ENCODE data around the gene ID2.

ID2 gene

DNA sequence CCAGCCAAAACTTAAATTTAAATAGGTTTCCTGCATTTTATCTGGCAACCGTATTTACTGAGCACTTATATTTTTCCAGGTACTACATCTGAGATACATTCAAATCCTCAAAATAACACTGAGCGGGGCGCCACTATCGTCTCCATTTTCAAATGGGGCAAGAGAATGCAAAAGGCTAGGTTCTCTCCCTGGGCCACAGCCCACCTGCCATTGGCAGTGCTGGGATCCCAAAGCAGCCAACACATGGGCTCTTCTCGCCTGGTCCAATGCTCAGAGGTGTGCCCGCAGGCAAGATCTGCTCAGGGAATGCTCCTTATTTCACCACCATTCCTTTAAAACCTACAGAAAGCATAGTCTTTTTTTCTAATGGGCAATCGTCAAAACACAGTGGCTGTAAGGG is 11.3 kb upstream of the ID2 start:
- FAIRE-seq = no peak

GRCh38 chr2:8671176-8671575 is 10.7 kb upstream of the ID2 start:
- no peak for FAIRE-seq

DNA sequence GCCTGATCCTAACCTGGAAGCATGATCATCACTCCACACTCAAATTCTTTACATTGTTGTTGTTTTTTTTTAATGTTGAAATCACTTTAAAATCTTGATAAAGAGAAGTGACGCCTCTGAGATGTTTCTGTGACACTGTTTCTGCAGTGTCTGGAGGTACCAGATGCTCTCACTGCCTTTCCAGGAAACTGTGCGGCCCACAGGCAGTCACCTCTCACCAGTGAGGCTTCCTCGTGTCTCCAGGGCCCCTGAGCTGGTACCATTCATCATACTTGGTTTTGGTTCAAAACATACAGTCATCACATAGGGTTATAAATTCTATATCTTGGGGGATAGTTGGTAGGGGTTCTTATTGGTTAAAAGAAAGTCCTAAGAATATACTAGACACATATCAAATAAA is 10.1 kb upstream of the ID2 start:
- FAIRE-seq = no peak

DNA sequence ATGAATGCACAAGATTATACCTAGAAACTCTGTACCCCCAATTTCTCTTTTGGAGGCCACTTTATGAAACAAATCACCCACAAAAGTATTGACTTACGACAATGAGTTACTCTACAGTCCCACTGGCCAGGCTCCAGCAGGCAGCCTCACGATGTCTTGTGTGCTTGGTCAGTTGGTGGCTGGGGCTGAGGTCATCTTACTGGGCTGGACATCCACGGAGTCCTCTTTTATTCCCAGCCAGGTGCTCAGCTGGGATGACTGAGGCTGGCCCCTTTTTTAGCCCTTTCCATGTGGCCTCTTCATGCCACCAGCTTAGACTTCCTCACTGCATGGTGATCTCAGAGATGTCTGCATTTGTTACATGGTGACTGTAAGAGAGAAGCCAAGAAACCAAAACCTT is 8.9 kb upstream of the ID2 start:
- no peak for FAIRE-seq

- no peak for FAIRE-seq
These were observed 8.5 kb upstream of the ID2 start for GRCh38 chr2:8673381-8673780.

DNA sequence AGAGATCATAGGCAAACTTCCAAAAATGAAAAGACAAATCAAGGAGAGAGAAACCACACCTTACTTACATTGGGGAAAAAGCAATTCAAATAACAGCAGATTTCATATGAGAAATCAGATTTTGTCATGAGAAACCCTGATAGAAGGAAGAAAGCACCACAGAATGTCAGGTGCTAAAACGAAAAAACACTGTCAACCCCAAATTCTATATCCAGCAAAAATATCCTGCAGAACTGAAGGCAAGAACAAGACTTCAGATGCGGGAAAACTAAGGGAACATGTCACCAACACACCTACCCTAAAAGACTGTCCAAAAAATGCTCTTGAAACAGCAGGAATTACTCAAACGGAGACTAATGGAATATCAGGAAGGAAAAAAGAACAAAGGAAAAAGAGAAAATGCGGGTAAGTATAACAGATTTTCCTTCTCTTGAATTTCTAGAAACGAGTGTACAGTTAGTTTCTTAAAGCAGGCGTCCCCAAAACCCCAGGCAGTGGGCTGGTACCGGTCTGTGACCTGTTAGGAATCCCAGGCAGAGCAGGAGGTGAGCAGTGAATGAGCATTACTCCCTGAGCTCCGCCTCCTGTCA is 7.3 kb upstream of the ID2 start:
- no peak for FAIRE-seq

DNA sequence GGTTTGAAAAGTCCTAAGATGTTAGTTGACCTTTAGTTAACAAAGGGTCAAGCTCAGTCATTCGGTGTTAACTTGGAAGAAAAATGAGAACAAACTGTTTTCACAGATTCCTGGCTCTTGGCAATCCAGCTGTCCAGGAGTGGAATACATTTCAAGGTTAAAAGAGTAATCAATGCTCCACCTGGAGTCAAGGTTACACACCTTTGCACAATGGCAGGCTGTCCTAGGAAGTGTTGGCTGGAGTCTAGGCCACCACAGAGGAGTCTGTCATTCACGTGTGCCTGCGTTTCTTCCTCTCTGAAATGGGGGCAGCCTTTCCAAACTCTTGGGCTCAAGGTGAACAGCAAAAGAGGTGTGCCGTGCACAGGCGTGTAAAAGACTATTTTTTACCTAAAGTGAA is 6.3 kb upstream of the ID2 start:
- FAIRE-seq = no peak

DNA sequence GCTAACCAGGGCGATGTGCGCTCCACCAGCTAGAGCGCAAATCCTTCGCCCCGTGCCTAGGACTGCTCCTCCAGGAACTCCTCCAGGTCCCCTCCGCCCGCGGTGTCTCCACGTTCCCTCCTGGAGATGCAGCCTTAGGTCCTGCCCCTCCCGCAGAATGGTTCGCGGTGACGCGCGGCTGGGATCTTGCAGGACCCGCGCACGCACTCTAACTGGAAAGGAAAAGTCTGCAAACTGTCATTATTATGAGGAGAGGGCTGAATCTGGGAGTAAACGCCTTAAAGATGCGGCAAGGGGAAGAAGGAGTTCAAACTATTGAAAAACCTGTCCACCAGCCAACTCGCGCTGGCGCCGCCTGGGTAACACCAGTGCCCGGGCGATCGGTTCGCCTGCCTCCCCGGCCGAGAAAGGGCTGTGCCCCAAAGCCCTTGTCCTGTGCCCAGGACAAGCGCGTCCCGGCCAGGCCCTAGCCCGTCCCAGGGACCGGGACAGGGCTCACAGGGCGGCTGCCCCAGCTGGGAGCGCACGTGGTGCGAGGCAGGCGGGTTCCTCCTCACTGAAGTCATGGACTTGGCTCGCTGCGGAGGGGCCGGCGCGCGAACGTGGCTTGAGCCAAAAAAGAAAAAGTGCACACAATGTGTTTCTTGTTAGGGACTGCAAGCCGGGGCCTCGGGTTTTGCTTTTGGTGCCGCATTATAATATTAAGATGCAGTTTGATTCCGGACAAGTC is 5.5 kb upstream of the ID2 start:
- no peak for FAIRE-seq

DNA sequence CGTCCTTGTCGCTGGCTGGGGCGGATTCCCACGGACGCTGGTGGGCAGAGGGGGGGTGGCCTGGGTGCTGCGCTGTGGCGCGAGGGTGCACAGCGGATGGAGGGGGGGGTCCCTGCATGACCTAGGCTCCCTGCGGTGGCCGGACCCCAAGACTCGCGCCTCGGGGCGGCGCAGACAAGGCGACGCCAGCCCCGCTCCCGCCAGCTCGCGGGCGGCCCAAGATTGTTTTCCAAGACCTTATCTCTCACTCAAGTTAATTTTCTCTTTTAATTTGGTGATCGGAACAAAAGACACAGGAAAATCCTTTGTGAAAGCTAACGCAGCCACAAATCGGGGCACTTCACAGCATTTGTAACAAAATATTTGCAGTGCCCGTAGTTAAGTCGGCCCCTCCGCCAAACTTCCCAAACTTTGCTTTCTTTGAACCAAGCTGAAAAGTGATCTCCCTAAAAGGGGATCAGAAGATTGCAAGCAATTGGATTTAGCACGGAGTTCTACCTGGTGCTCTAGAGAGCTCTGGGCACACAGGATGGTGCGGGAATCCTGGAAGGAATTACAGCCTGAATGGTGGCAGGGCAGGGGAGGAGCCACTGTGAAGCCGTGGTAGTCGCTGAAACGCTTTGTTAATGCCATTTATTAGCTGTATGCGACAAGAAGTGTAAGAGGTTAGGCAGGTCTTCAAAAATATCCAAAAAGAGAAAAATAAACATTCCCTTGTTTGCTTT is 4.8 kb upstream of the ID2 start:
- no peak for FAIRE-seq

DNA sequence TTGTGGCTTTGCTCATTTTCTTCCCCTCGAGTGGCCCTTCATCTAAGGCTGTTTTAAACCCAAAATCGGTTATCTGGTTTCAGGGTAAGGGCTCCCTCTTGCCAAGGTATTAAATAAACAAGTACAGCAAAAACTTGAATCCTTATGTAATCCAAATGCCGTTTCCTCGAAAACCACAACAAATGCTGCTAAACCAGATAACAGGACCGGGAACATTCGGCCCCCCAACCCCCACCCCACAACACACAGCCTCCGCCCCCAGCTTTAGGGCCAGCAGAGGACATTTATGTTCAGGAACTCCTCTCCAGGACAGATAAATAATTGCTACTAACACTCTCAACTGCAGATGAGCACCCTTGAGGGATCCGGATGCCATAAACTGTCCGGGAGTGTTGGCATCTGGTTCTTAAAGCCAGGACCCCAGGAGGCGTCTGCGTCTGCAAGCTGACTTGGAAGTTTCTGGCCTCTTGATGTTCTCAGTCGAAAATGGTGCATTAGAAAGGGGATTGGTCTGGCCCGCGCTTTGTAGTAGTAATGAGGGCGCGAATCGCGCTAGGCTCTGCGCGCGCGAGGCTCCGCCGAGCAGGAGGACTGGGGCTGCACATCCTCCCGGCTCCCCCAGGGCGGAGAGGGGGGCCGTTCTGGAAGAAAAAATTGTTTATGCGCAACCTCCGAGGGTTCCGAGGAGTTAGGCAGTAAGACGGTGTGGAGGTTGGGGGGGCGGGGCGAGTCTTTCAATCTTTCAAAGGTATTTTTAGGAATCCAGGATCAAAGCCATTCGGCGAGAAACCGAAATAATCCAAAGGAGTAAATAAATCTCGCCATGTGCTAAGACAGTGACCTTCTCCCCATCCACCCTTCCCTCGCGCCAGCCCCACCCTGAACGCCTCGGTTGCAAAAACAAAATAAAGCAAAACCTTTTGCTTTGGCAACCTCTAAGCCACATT is 3.9 kb upstream of the ID2 start:
- FAIRE-seq = no peak

DNA sequence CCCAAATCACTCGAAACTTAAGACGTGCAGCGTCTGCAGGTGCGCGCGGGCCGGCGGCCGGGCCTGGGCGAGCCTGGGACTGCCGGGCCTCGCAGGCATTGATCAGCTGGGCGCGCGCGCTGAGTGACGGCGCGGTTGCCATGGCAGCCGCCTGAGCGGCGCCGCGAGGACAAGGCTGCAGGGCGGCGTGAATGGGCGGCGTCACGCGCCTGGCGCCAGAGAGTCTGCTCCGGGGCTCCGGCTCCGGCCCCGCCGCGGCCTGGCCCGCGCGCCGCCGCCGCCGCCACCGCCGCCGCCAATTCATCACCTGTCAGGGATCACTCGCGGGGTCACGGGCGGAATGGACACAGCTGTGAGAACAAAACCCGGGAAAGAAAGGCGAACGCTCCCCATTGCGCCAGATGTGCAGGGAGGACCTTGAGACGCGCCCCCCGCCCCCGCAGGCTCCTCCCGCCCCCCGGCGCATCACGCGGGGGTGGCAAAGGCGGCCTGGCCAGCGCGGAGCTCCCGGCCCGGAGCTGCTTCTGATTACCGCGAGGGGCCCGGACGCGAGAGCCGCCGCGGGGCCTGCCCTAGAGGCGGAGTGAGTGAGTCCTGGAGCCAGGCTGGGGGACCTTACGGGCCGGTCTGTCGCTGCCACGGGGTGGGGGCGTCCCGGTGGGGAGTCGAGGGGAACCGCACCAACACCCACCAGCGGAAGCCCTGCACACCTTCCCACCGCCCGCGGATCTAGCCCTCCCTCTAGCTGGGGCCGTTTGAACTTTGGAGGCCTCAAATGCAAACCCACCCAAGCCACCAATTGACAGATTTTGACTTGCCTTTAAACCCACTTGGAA is 2.9 kb upstream of the ID2 start:
- no peak for FAIRE-seq

GRCh38 chr2:8679567-8679826 is 2.4 kb upstream of the ID2 start:
- no peak for FAIRE-seq

DNA sequence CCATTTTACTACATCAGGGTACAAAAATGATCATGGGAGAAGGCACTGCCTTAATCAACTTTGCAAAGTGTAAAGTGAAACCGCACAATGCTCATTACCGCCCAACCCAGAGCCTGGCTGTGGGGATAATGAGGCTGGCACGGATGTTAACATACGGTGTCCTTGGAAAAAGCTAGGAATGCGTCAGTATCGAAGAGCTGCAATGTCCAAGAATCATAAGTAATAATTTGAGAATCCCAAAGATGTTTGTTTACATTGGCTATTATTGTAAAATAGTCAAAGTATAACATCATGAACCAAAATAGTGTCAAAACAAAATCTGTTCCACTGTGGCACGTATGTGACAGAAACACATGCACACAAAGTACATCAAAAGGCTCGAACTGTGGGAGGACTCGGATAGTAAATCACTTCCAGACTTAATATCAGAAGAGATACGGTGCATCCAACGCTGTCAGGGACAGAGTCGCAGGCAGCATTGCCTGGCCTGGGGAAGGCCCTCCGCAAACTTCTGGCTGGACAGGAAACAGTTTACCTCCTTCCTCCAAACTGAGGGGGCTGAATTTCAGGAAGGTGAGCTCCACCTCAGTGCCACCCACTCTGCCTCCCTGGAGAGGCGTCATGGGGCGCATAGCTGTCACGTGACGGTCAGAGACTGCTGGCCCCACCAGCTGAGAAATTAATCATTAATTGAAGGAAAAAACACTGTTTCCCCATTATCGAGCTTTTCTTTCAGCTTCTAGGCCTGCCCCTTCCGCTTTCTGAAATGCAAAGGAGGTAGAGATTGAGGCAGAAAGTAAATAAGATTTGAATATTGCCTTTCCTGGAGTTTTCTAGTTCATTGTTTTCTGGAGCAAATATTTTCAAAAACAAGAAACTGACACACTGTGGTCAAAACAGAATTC is 1.8 kb upstream of the ID2 start:
- FAIRE-seq = no peak

DNA sequence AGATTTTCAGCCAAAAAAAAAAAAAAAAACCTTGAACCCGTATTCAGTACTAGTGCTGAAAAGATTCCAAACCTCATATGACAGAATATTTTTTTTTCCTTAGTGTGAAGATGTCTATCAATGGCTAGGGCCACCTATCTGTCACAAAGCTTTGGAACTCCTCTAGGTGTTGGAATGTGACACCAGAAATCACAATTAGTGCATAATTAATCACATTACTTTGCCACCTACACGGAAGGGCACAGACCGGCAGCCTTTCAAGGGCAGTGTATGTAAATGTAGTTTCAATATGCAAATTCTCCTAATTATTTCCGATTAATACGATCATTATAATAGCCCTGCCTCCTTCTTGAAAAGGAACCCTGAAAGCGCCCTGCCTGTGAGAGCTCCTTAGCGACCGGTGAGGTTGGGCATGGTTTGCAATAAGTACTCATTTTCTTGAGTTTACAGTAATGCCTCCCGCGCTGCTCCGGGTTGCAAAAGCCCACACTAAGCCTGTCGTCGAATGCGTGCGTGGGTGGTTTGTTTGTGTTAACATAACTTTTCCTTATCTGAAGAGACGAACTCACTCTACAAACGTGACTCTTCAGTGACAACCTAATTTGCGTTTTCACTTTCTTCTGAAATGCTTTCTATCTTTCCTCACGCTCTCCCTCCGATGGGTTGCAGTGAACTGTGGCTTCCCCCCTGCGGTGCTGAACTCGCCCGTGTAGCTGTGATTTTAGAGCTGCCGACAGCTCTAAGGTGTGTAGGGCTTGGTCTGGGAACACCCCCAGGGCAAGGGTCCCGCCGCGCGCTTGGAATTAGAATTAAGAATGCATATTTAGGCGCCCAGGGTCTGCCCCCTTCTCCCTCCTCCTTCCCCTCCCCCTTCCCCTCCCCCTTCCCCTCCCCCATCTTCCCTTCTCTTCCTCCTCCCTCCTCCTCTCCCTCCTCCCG is 765 bp upstream of the ID2 start:
- no peak for FAIRE-seq

GRCh38 chr2:8682719-8683667 is 1.1 kb downstream of the ID2 start:
- FAIRE-seq = no peak

DNA sequence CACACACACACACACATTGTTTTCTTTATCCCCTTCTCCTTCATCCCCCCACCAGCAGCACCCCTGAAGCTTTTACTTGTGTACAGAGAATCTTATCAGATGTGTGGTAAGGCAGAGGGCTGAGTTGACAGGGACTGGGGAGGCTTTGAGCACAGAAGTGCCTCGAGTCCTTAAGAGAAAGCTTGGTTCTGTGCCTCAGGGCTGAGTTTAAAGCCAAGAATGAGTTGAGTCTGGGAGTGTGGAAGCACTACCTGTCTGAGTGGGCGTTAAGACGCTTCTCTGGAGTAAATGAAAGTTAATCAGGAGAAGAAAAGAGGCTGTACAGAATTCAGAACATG is 2.7 kb downstream of the ID2 start:
- FAIRE-seq = no peak

- no peak for FAIRE-seq
These were observed 3.2 kb downstream of the ID2 start for GRCh38 chr2:8684878-8685696.

GRCh38 chr2:8685697-8686358 is 4.0 kb downstream of the ID2 start:
- no peak for FAIRE-seq
